ENCODE results near the gene PPT2. TPM values are rescaled to one million over a fixed set of nuclear protein-coding genes. Genes with fewer than 3 reads are reported as not detected.

PPT2 gene, protein sequence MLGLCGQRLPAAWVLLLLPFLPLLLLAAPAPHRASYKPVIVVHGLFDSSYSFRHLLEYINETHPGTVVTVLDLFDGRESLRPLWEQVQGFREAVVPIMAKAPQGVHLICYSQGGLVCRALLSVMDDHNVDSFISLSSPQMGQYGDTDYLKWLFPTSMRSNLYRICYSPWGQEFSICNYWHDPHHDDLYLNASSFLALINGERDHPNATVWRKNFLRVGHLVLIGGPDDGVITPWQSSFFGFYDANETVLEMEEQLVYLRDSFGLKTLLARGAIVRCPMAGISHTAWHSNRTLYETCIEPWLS
- total RNA-seq: 23.1 and 37.3 TPM in 2 replicates

GRCh38 chr6:32153564-32154513 is at the start of gene PPT2:
PPT2 (plus strand) TSS chr6:32154141; CDS start chr6:32154595, 454 bp downstream.

GRCh38 chr6:32109114-32109764 is 44.7 kb upstream of the PPT2 start, which contains the start of gene TNXB:
TNXB (minus strand) TSS chr6:32109338; CDS start chr6:32098198, 11,140 bp downstream.

DNA sequence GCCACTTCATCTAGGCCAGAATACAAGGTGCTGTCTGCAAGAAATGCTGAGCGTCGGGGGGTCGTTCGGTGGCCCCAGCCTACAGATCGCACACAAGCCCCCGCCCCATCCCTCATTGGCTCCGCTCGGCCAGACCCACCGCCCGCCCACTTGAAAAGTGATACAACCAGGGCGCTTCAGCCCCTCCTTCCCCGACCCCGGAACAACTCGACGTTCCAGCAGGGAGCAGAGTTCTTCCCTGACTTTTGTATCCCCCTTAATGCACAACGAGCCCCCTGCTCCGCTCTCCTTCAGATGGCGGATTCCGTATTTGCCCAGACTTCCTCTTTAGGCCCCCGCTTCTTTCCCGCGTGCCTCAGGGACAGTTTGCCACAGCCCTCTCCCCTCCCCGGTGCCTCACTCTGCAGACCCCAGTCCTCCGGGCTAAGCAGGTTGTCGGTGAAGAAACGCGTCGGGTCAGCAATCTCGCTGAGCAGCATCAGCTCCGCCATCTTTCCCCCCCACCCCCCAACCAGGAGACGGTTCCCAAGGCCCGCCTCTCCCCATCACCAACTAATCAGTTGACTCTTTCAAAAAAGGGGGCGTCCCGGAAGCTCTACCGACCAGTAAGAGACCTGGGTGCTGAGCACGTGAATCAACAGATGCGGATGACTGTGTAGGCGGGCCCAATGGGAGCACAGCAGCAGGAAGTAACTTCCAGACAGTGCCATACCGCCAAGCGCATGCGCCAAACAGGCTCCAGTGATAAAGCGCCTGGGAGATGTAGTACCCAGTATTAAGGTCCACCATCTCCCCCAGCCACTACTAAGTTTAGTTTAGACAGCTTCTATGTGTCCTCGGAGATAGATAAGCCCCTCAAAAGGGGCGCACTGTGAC is 26.0 kb upstream of the PPT2 start, which contains the start of gene ATF6B:
Gene ATF6B (minus strand): TSS at position 530 of the 876 bp plus-strand sequence. CDS start 39 bp downstream, at position 491.

GRCh38 chr6:32151863-32152768 is 1.8 kb upstream of the PPT2 start, which contains the start of gene PRRT1:
PRRT1 (minus strand) TSS chr6:32151939; CDS start chr6:32151827, 112 bp downstream.

DNA sequence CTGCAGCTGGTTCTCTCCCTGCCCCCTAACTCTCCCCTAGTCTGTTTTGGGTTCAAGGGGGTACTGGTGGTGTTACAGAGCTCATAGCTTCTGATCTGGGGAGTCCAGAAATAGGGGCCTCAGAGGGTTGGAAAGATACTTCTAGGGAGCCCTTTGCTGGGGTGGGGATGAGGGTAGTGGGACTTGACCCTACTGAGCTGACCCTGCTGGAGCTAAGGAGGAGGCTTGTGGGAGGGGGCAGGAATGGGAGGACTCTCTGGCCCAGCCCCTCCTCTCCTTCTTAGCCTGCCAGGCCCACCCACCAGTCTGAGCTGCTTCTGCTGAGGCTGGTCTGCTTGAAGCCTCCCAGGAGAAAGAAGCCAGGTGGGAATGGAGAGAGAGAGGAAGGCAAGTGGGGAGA is 10.4 kb downstream of the PPT2 start, which contains the start of gene EGFL8:
Gene EGFL8 (plus strand): TSS at position 301 of the 400 bp plus-strand sequence. CDS start 1,571 bp downstream, outside the sequence.

DNA sequence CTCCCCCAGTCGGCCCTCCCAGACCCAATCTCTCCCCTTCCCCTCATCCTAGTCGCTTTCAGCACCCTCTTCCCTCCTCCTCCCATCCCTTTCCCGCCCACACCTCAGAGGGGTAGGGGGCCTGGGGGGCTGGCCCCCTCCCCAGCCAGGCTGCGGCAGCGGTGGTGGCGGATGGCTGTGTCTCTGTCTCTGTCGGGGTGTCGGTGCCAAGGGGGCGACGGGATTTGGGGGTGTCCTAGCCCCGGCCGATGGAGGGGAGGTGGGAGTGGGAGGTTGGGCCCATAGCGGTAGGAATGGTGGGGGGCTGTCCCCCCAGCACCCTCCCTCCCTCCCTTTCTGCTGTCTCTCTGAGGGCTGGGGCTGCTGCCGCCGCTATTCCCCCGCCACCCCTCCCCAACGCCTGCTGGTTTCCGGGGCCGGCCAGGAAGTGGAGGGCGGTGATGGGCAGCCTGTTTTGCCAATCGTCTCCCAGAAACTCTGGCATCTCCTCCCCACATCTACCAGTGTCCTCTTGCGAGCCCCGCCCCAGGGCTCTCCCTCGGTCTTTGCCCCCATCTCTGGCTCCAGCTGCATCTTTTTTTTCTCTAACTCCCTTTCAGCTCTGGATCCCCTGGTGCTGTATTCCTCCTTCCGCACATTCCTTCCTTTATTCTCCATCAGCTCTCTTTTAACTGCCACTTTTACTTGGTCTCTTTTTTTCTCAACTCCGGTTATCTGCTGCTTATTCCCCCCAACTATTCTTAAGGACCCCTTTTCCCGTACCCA is 22.0 kb downstream of the PPT2 start, which contains the start of gene AGPAT1:
Gene AGPAT1 (minus strand): TSS at position 374 of the 765 bp plus-strand sequence. CDS start 4,588 bp downstream, outside the sequence.

GRCh38 chr6:32177788-32178546 is 24.0 kb downstream of the PPT2 start, which contains the start of gene RNF5:
RNF5 (plus strand) TSS chr6:32178405; CDS start chr6:32178512, 107 bp downstream.

DNA sequence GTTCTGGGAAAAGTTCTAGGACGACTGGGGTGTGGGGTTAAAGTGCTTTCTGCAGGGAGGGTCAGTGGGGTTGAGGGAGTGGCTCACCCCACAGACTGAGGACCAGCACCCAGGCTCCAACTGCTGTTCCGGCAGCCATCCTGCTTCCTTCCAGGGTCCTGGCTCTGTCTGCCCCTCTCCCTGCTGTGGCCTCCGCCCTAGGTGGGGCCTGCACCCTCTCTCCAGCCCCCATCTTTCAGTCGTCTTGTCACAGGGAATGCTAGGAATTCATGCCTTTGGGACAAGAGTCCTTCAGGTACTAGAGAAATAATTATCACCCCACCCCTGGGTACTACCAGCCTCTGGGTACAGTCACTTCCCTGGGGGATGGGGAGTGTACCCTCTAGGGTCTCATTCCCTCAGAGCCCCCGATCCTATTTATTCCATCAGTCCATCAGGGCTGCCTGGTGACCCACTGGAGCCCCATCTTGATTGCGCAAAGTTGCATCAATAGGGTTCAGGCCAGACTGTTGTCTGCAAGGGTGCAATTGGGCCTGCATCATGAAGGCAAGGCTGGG is 30.2 kb downstream of the PPT2 start, which contains the start of gene AGER:
Gene AGER (minus strand): TSS at position 170 of the 557 bp plus-strand sequence. CDS start 31 bp downstream, at position 139.

DNA sequence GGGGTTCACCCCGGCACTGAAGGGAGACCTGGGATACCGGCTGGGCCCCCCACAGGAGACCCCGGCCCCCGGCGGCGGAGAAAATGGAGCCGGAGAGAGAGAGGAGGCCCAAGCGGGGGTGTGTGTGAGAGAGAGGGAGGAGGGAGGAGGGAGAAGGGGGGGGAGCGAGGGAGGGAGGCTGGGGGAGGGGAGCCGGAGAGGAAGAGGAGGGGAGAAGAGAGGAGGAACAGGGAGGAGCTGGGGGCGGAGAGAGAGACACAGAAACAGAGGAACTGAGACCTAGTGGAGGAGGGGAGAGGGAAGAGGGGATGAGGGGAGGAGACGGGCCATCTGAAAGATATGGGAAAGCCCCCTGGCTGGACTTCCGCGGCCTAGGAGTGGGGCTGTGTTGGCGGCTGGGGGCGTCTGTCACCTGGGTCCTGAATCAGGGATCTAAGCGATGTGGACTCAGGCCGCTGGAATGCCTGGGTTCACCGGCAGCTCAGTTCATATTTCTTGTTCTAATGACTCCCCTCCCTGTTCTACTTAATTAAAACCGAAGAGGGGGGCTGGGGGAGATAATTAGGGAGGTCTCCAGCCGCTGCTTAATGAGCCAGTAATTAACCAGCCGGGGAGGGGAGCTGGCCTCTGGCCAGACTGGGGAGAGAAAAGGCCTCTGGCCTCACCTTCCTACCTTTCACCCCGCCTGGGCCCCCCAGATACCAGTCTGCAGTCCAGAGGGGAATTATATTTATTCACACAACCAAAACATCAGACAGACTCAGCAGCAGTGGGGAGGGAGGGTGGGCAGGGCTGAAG is 36.3 kb downstream of the PPT2 start, which contains the start of gene PBX2:
Gene PBX2 (minus strand): TSS at position 149 of the 798 bp plus-strand sequence. CDS start 287 bp downstream, outside the sequence.

DNA sequence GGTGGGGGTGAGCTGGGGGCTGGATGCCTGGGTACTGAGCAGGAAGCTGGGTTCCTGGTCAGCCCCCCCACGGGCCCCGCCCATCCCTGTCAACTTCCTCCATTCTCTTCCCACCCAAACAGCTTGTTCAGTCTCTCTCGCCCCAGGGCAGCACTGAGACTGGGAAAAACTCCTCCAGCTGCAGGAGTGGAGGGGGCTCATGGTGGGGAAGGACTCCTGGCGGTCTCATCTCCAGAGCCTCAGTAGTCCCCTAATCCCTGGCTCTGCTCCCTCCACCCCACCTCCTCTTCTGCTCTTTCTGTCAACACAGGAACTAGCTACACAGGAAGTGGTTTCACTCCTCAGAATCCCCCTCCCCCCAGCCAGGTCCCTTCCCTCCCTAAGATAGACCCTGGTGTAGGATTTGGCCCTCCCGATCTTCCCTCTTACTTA is 38.7 kb downstream of the PPT2 start, which contains the start of gene GPSM3:
Gene GPSM3 (minus strand): TSS at position 36 of the 432 bp plus-strand sequence. CDS start 130 bp downstream, outside the sequence.

Other genes starting within 250 kb of the PPT2 start
- gene C2, start 226.4 kb upstream of the PPT2 start, total RNA-seq: 0.49 and 2.5 TPM in 2 replicates
- 0.33 and 3.7 TPM in 2 replicates for gene CFB, start 208.0 kb upstream of the PPT2 start, total RNA-seq
- 108 and 116 TPM in 2 replicates for gene NELFE, start 195.2 kb upstream of the PPT2 start, total RNA-seq
- gene SKIC2, start 195.0 kb upstream of the PPT2 start, total RNA-seq: 42.3 and 43.2 TPM in 2 replicates
- 21.5 and 27.3 TPM in 2 replicates for gene DXO, start 182.0 kb upstream of the PPT2 start, total RNA-seq
- 2.1 and 6.1 TPM in 2 replicates for gene C4A, start 172.1 kb upstream of the PPT2 start, total RNA-seq
- 0.49 and 11.0 TPM in 2 replicates for gene C4B, start 139.3 kb upstream of the PPT2 start, total RNA-seq
- 0.25 TPM in 1 of 2 replicates, not detected in the other for gene CYP21A2, start 115.7 kb upstream of the PPT2 start, total RNA-seq
- gene TNXB, start 44.8 kb upstream of the PPT2 start, total RNA-seq: 0.16 and 0.51 TPM in 2 replicates
- gene ATF6B, start 25.9 kb upstream of the PPT2 start, total RNA-seq: 24.0 and 46.3 TPM in 2 replicates
- gene FKBPL, start 23.9 kb upstream of the PPT2 start, total RNA-seq: 3.0 and 5.1 TPM in 2 replicates
- 0.76 TPM in 1 of 2 replicates, not detected in the other for gene PRRT1, start 2.2 kb upstream of the PPT2 start, total RNA-seq
- 2.3 and 8.9 TPM in 2 replicates for gene EGFL8, start 10.5 kb downstream of the PPT2 start, total RNA-seq
- 60.5 and 70.9 TPM in 2 replicates for gene AGPAT1, start 21.9 kb downstream of the PPT2 start, total RNA-seq
- gene RNF5, start 24.3 kb downstream of the PPT2 start, total RNA-seq: 61.1 and 63.1 TPM in 2 replicates
- gene AGER, start 30.1 kb downstream of the PPT2 start, total RNA-seq: 2.1 and 3.4 TPM in 2 replicates
- 37.0 and 59.1 TPM in 2 replicates for gene PBX2, start 36.1 kb downstream of the PPT2 start, total RNA-seq
- 7.8 and 14.1 TPM in 2 replicates for gene GPSM3, start 38.5 kb downstream of the PPT2 start, total RNA-seq
- 1.1 TPM in 2 replicates for gene NOTCH4, start 69.9 kb downstream of the PPT2 start, total RNA-seq
- gene TSBP1, start 217.8 kb downstream of the PPT2 start, total RNA-seq: not detected in 2 replicates

All from mesangial cell (primary cell).